PFSK-1 (cell line): ENCODE results near the gene MYH9.

Source experiments
- FOXP2 ChIP-seq: optimal IDR thresholded peaks from 2 replicates; pipeline ENCODE3; 2011; ENCODE audit warnings: borderline replicate concordance, control low read depth, inconsistent platforms; ENCODE audit not compliant: insufficient read depth; ENCODE audit errors: extremely low read length, extremely low read depth
- POLR2AphosphoS5 ChIP-seq: IDR thresholded peaks from 2 replicates; pipeline ENCODE4 v1.6.1; 2012; ENCODE audit warnings: low read depth, mild to moderate bottlenecking, control low read depth, low read length, moderate library complexity
- REST ChIP-seq, 2 experiments: IDR thresholded peaks; 2 replicates each; pipeline versions ENCODE4 v1.6.1 to v1.8.0; 2011 to 2012; ENCODE audit warnings: low read depth in 2 of 2, low read length in 2 of 2, control low read depth in 1 of 2, inconsistent platforms in 1 of 2, mild to moderate bottlenecking in 1 of 2, moderate library complexity in 1 of 2; ENCODE audit not compliant: insufficient read depth in 1 of 2
- SIN3A ChIP-seq: IDR thresholded peaks from 2 replicates; pipeline ENCODE4 v1.6.1; 2012; ENCODE audit warnings: mild to moderate bottlenecking, low read length, moderate library complexity, borderline replicate concordance; ENCODE audit not compliant: insufficient read depth
- TAF1 ChIP-seq: IDR thresholded peaks from 2 replicates; pipeline ENCODE4 v1.6.1; 2012; ENCODE audit warnings: low read length, control low read depth, borderline replicate concordance; ENCODE audit not compliant: insufficient read depth

MYH9 gene

GRCh38 chr22:36355894-36356293 lies 31.9 kb downstream of the MYH9 start:
- TF ChIP-seq TAF1: no peak
- TF ChIP-seq REST (IDR thresholded peaks at IDR 0.05; ENCODE audit: insufficient read depth in 1 of 2, low read depth in 2 of 2, low read length in 2 of 2): no peak
- no peak for TF ChIP-seq FOXP2
- TF ChIP-seq SIN3A: no peak
- TF ChIP-seq POLR2AphosphoS5: no peak

- TF ChIP-seq REST (IDR thresholded peaks at IDR 0.05; ENCODE audit: insufficient read depth in 1 of 2, low read depth in 2 of 2, low read length in 2 of 2) (no peak), POLR2AphosphoS5 (no peak), FOXP2 (no peak), TAF1 (no peak), SIN3A (no peak)
Observed at GRCh38 chr22:36355362-36355761, 32.4 kb downstream of the MYH9 start.

- TF ChIP-seq REST (IDR thresholded peaks at IDR 0.05; ENCODE audit: insufficient read depth in 1 of 2, low read depth in 2 of 2, low read length in 2 of 2) (0 out of 4 replicates have a peak, but pooled peaks of 1 of the 2 experiments have one; percentile 8), POLR2AphosphoS5 (no peak)
Observed at GRCh38 chr22:36352803-36353507, 34.8 kb downstream of the MYH9 start.

- TF ChIP-seq FOXP2 (no peak), POLR2AphosphoS5 (no peak), TAF1 (no peak), SIN3A (no peak), REST (IDR thresholded peaks at IDR 0.05; ENCODE audit: insufficient read depth in 1 of 2, low read depth in 2 of 2, low read length in 2 of 2) (no peak)
Observed at GRCh38 chr22:36351921-36352802, 35.6 kb downstream of the MYH9 start.
